T-helper 1 cell treated with Interleukin-12 subunit alpha and Interleukin-12 subunit beta and Interleukin-4 antibody, amounts not matched to agents 30 ng/mL and 1 ng/mL, for 36 hours (primary cell): ENCODE measurements around the gene EPS8. TPM values are rescaled to one million over a fixed set of nuclear protein-coding genes. Genes with fewer than 3 reads are reported as not detected.

Experiments
- intact Hi-C: fragments of 100-400 bp; cut with micrococcal nuclease; formaldehyde crosslinking; loops from one replicate; pipeline ENCODE4 v1.15.1; 2024
- total RNA-seq: library from RNA; stranded (reverse); gene quantifications from 2 replicates; pipeline ENCODE4 v1.2.3, GENCODE V29; 2022

The EPS8 gene
- total RNA-seq, 1 donor from 2014 or later, result 0.61 TPM

DNA sequence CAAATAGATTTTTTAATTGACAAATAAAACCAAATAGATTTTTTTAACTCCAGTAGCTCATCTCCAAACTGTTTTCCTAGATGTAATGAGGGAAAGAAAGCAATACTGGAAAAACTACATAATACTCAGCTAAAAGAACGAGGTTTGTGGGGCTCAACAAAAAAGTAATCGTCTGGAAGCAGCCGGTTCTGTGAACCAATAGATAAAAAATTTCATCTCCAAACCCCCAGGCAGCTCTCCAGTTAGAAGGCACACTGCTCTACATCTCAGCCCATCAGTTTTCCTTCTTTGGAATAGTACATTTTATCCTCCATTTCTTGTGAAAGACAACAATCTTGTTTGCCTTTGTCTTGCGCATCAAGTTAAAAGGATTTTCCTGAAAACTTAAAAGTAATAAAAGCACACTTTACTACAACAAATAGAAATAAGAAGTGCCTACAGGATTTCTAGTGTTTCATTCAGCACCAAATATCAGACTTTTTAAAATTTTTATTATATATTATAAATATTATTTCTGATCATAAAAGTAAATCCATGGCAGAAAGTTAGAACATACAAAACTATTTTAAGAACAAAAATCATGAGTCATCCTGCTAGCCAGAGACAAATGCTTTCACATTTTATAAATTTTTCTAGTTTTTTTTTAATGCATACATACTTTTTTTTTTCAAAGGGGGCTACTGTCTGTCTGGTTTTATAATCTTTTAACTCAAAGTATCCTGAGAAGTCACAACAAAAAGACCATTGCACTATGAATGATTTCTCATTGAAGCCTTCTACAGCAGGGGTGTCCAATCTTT lies 67.7 kb downstream of the EPS8 start:
- intact Hi-C loops, result no loop called here

- intact Hi-C loops, result no loop called here
Measured at GRCh38 chr12:15720295-15720694, 68.9 kb downstream of the EPS8 start.

DNA sequence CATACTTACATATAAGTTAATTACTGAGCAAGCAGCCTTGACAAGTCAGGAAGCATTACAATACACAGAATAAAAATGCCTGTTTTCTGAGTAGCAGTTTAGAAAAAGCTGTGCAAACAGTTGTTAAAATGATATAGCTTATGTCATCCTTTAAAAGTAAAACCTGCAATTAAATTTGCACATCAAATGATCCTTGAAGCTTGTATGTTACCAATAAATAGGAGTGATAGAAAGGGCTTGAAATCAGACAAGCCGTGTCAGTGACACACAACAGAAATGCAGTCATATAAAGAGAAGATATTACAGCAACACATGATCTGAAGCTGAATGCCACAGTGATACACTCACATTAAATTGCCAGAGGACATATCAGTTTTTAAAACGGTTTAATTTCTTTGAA lies 70.0 kb downstream of the EPS8 start:
- intact Hi-C loops, result no loop called here

DNA sequence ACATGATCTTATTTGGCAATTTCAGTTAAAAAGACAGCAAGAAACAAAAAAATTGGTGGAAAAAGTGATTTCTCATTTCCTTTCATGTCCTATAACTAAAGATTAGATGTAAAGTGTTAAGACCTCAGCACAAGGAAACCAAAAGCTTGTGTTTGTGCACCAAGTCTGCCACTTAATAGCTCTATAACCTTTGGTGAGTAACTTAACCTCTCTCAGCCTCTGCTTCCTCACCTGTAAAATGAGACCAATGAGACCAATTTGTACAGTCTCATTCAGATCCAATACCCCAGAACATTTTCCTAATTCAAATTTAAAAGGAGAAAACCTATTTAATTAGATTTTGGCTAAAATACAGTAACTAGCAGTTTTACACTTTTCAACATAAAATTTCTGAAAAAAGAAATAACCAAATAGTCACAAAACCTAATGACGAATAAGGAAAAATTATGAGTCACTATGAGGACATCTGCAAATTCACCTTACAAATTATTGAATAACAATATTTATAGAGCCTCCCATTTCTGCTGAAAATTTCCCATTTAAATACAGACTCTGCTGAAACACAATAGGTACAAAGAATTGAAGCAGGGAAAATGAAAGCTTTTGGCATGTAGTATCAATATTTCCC lies 71.1 kb downstream of the EPS8 start:
- intact Hi-C loops, result no loop called here

DNA sequence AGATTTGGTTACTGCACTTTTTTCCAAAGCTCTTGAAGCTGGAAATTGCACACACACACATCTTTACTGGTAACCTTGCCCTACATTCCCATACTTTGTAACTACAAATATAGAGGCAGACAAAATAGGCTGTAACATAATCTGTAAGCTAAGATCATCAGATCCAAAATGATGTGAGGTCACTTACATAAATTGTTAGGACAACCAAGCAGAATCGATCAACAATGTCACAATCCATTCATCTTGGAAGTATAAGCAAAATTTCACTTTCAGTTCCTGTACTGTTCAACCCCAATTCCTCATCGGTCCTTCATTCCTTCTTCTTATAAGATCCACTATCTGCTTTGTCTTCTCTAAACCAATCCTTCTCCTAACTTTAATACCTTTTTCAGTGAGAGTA lies 72.6 kb downstream of the EPS8 start:
- intact Hi-C loops, result no loop called here

DNA sequence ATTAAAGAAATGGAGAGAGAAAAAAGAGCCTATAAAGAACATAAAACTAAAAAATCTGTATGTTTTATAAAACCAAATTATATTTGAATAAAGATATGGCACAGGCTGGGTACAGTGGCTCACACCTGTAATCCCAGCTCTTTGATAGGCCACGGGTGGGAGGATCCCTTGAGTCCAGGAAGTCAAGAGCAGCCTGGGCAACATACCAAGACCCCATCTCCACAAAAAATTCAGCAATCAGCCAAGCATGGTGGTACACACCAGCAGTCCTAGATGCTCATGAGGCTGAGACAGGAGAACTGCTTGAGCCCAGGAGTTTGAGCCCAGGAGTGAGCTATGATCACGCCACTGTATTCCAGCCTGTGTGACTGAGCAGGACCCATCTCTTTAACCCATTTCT lies 74.9 kb downstream of the EPS8 start:
- intact Hi-C loops, result no loop called here

DNA sequence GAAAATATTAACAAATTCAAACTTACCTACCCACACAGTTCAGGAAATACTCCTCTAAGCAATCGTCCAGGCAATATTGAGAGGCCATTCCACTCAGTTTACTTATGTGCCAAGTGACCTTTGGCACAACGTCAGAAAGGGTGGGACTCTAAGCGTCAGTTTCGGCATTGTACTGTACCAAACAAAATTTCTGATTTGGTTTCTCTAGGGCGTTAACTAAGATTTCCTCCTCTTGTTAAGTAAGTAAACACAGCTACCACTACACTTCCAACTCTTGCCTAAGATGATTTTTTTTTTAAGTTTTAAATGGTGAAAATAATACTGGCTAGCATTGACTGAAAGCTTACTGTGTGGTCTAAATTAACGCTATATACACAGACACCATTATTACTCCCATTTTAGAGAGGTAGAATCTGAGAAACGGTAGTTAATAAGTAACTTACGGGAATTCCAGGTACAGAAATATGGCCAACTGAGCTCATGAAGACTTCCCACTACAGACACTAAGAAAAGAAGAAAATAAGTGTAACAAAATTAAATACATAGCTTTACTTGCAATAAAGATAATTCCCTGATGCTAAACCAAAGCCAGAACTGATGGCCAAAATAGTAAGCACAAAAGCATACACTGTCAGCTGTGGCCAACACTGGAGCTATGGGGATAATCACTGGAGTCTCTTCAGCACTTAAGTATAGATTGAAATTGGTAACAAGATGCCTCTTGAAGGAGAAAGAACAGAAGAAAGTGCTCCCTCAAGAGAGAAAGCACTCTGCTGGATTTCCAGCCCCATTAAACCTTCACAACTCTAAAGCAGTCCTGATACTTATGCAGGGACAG lies 76.1 kb downstream of the EPS8 start:
- intact Hi-C loops, result no loop called here

DNA sequence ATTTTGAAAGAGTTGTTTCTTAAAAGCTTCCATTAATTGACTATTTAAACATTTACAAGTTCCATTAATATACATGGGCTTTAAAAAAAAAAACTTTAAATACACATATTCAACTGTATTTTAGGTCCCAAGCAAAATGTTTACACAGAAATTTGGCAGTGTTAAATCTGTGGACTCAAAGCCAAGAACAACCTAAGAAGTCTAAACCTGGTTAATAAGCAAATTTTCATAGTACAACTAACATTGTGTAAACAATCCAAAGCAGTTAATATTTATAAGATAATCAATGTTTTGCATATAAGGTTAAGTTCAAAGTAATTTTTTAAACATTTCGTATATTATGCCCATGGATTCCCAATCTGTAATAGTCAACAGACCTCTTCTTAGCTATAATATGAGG lies 77.0 kb downstream of the EPS8 start:
- intact Hi-C loops, result no loop called here

DNA sequence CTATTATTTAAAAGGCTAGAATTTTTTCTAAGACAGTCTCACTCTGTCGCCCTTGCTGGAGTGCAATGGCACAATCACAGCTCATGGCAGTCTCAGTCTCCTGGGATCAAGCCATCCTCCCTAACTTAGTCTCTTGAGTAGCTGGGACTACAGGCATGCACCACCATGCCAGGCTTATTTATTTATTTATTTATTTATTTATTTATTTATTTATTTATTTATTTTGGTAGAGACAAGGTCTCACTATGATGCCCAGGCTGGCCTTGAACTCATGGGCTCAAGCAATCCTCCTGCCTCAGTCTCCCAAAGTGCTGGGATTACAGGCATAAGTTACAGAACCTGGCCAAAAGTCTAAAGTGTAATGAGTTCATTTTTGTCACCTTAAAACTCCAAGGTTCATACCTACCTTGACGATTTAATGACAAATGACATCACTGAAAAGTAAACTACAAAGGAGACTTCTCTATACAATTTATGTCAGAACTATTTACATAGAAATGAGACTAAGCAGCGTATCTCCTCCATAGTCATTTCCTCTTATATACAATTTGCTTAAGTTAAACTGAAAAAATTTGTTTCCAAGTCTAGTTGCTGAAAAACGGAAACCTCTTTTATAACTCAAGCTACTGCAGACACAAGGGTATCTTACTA lies 78.2 kb downstream of the EPS8 start:
- intact Hi-C loops, result no loop called here

GRCh38 chr12:15709551-15709950 lies 79.6 kb downstream of the EPS8 start:
- intact Hi-C loops, result no loop called here

DNA sequence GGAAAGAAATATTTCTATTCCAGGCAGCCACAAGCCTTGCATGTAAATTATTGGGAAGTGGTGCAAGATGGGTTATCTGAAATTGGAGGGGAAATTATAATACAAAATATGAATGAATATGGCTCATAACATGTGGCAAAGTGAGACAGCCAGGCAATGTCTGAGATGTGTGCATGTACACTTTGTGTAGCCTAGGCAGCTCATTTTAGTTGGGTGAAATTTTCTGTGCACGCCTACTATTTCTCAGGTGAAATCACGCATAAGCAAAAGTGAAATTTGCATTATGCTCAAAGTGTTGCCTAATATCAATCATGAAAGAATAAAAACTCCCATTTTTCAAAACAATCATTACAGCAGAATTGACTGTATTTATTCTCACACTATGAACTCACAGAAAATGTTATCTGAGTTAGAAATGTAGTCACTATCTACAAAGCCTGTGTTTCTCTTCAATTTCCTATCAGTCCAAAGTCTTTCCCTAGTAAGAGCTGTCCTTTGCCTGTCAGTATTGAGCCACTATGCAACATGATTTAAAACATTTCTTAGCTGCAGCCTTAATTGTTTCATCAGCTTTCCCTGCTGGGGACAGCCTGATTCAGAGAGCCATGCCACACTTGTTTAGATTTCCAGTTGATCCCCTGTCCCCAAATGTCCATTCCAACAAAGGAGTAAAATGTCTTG lies 80.7 kb downstream of the EPS8 start:
- intact Hi-C loops, result no loop called here

DNA sequence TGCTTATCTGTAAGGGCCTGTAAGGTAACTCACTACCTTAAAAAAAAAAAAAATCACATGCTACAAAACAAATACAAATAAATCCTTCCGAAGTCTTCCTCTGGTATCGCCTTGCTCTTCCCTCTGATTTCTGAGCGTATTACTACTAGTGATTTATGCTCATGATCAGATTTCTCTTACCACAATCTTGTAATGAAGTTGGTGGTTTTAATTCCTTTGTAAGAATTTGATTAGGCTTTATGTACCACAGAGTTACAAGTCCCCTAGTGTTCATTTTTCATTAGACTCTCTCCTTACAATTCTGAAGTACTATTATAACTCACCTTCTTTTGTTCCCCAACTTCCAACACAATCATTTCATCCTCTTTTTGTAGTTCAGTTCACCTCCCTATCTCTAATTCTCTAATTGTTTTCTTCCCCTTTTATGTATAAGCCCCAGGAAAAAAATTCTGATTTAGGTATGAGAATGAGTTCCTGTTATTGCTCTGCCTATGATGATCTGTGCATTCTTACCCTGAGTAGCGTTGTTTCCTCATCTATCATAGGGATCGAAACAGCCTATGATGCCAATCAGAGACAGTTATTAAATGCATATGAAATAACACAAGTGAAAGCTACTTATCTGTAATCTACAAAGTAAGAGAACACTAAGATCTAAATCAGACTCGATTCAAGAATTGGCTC lies 81.5 kb downstream of the EPS8 start:
- intact Hi-C loops, result no loop called here

DNA sequence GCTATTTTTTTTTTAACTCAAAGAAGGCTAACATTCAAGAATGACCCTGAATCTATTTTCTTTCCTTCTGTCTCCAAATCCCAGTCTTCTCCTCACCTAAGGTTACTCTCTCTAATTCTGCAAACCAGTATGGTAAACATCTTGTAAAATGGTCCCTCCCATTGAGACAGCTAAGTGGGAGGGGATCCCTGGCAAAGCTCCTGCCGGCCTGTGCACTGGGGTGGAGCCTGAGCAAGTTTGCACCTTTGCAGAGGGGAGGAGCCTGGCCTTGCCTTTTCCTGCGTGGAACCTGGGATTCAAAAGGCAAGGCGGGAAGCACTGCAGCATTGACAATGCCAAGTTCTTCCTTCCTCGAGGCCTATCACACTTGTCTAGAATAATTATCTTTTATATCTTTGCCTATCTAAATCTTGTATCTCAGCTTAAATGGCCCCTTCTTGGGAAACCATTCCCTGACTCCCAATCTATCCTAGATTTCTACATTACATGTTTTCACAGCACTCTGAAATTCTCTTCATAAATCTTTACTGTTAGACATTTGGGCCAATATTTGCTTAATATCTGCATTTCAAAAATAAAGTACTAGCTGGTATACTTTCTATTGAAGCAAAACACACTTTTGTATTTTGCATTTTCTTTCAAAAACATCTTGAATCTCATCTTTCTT lies 83.0 kb downstream of the EPS8 start:
- intact Hi-C loops, result no loop called here

DNA sequence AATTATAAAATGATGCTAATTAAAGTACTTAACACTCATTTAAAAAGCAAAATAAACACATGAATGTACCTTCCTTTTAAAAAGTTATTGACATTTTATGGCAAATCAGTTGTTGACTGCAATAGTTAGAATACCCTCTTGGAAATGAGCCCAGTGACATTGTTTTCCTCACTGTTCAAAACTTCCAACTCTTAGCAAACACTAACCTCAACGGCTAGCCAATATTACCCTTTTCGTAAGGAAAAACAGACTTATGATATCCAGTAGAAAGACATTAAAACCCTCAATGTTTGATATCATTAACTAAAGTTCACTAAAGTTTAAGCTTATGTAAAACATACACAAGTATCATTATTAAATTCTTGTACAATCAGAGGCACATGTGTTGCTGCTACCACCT lies 83.6 kb downstream of the EPS8 start:
- intact Hi-C loops, result no loop called here

- intact Hi-C loops, result loop anchor here (5.0 kb wide), 2 partner anchors 155 to 745 kb away; no protein-coding TSS in a partner anchor
Measured at GRCh38 chr12:15702276-15702675, 86.9 kb downstream of the EPS8 start.

DNA sequence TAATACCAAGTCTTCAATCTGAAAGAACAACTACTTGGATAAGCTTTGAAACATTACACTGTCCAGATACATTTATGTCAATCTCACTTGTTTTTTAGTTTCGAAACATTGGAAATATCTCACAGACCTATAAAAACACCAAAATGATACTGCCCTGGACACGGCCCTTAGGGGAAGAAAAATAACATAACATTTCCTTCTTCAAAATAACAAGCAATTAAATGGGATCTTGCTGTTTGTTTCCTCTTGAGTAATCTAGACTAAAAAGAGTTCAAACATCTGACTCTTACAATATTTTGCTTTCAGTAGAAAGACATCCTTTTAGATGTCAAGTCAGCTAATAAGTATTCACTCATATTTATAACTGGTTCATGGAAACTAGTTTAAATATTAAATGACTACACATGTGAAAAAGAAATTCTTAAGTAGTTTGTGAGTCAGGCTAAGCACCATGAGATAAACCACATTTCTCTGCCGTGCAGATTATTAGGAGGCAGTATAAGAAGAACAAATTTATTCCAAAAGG lies 87.5 kb downstream of the EPS8 start:
- intact Hi-C loops, result loop anchor here (2.0 to 5.0 kb wide), 6 partner anchors 111 to 744 kb away; partner anchors contain the start of gene STRAP

- intact Hi-C loops, result loop anchor here (2.0 to 5.0 kb wide), 6 partner anchors 110 to 744 kb away; partner anchors contain the start of gene STRAP
Measured at GRCh38 chr12:15701206-15701605, 88.0 kb downstream of the EPS8 start.

DNA sequence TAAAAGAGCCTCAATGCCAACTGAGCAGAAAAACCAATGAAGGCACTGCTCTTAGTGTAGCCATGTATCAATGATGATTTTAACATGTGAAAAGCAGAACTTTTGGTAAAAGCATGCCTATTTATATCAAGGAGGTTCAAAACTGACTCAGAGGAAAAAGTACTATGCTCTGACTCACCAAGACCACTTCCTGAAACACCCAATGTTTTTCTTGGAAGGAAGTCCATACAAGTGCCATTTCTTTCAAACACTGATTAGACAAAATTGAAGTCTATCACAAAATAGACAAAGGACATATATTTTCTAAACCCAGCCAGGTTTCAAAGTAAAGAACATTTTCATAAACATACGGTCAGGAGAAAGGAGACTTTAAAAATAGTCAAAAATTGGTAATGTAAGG lies 88.6 kb downstream of the EPS8 start:
- intact Hi-C loops, result loop anchor here (1.0 to 5.0 kb wide), 8 partner anchors 9 to 743 kb away; partner anchors contain the start of genes EPS8 and STRAP

DNA sequence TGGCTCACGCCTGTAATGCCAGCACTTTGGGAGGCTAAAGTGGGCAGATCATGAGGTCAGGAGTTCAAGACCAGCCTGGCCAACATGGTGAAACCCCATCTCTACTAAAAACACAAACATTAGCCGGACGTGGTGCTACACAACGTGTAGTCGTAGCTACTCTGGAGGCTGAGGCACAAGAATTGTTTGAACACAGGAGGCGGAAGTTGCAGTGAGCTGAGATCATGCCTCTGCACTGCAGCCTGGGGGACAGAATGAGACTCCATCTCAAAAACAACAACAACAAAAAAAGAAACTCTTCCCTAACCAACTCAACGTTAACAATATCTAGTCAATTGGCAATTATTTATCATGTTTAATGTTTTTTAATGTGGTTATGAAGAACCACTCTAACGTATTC lies 89.3 kb downstream of the EPS8 start:
- intact Hi-C loops, result loop anchor here (1.0 to 5.0 kb wide), 8 partner anchors 9 to 743 kb away; partner anchors contain the start of genes EPS8 and STRAP
